ENCODE measurements around the gene PRKN. TPM values are rescaled to one million over a fixed set of nuclear protein-coding genes. Genes with fewer than 3 reads are reported as not detected.

The PRKN gene
- total RNA-seq, 4 donors from 2014 or later, result 5.5 to 17.9 (median 6.8) TPM

DNA sequence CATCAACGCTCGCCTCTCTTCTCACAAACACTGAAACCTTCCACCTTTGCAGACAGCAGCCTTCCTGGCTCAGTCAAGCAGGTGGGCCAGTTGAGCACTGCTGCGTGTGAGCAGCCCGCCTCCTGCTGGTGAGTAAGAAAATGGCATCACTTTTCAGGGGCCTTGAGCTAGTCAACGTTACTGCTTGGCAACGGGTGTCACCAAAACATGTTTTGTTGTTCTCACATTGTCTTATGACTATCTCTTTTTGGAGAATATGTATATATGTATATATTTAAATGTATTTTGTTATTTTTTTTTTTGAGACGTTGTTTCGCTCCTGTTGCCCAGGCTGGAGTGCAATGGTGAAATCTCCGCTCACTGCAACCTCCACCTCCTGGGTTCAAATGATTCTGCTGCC, 1356.7 kb downstream of the PRKN start:
- H3K36me3 ChIP-seq, result no peaks in the 10 kb centered on the region
- DNase-seq (ENCODE audit: low spot score in 2 of 2), result peak in 1 of 2 donors; percentile 25
- no peak overlapping the region for H3K27ac ChIP-seq
- TF ChIP-seq CTCF (IDR thresholded peaks at IDR 0.05) (peak; percentile 79 to 83 (median 80)), POLR2A (IDR thresholded peaks at IDR 0.05) (no peak), EP300 (IDR thresholded peaks at IDR 0.05) (peak in 1 of 2 donors; percentile 10)
- 32 to 34% methylated on average over 9 of the region's 9 CpGs for WGBS, 2 donors
- H3K27me3 ChIP-seq, result no peaks in the 10 kb centered on the region
- peaks cover 0 to 9% (median 0%) of the 10 kb centered on the region in 4 donors for H3K4me1 ChIP-seq
- no peaks in the 10 kb centered on the region for H3K9me3 ChIP-seq
- no peak overlapping the region for H3K4me3 ChIP-seq

- 78 to 84% methylated on average over 13 of the region's 13 CpGs for WGBS, 2 donors
- Histone ChIP-seq H3K9me3 (no peaks in the 10 kb centered on the region), H3K4me1 (peaks cover 0 to 6% (median 0%) of the 10 kb centered on the region in 4 donors)
Observed at GRCh38 chr6:161369339-161369738, 1358.2 kb downstream of the PRKN start.

GRCh38 chr6:161368514-161368913, 1359.1 kb downstream of the PRKN start:
- TF ChIP-seq EP300 (IDR thresholded peaks at IDR 0.05) (no peak), POLR2A (IDR thresholded peaks at IDR 0.05) (no peak), CTCF (IDR thresholded peaks at IDR 0.05) (no peak)
- H3K27me3 ChIP-seq, result no peaks in the 10 kb centered on the region
- H3K4me3 ChIP-seq, result no peak overlapping the region
- H3K4me1 ChIP-seq, result peaks cover 0 to 2% (median 0%) of the 10 kb centered on the region in 4 donors
- H3K36me3 ChIP-seq, result no peaks in the 10 kb centered on the region
- H3K27ac ChIP-seq, result no peak overlapping the region
- no peak for DNase-seq (ENCODE audit: low spot score in 2 of 2)
- WGBS, 2 donors, result 89 to 98% methylated on average over 7 of the region's 7 CpGs
- H3K9me3 ChIP-seq, result peaks cover 0 to 7% (median 1%) of the 10 kb centered on the region in 4 donors

More at GRCh38 chr6:161369339-161369738, 1358.2 kb downstream of the PRKN start:
- no peaks in the 10 kb centered on the region for H3K36me3 ChIP-seq
- no peak overlapping the region for H3K27ac ChIP-seq
- no peaks in the 10 kb centered on the region for H3K27me3 ChIP-seq
- TF ChIP-seq EP300 (IDR thresholded peaks at IDR 0.05), result no peak
- TF ChIP-seq POLR2A (IDR thresholded peaks at IDR 0.05), result no peak
- no peak for TF ChIP-seq CTCF (IDR thresholded peaks at IDR 0.05)
- H3K4me3 ChIP-seq, result no peak overlapping the region
- no peak for DNase-seq (ENCODE audit: low spot score in 2 of 2)

GRCh38 chr6:161367472-161367871, 1360.1 kb downstream of the PRKN start:
- H3K27ac ChIP-seq, result no peak overlapping the region
- H3K9me3 ChIP-seq, result peaks cover 0 to 16% (median 4%) of the 10 kb centered on the region in 4 donors
- TF ChIP-seq POLR2A (IDR thresholded peaks at IDR 0.05) (no peak), CTCF (IDR thresholded peaks at IDR 0.05) (no peak), EP300 (IDR thresholded peaks at IDR 0.05) (no peak)
- no peak for DNase-seq (ENCODE audit: low spot score in 2 of 2)
- H3K4me3 ChIP-seq, result no peak overlapping the region
- no peaks in the 10 kb centered on the region for H3K36me3 ChIP-seq
- WGBS, 2 donors, result 48 to 60% methylated on average over 7 to 12 of the region's 12 CpGs
- no peaks in the 10 kb centered on the region for H3K4me1 ChIP-seq
- H3K27me3 ChIP-seq, result no peaks in the 10 kb centered on the region

- H3K9me3 ChIP-seq, result peaks cover 0 to 18% (median 4%) of the 10 kb centered on the region in 4 donors
- 89 to 94% methylated on average over 11 of the region's 11 CpGs for WGBS, 2 donors
- TF ChIP-seq POLR2A (IDR thresholded peaks at IDR 0.05) (no peak), EP300 (IDR thresholded peaks at IDR 0.05) (no peak), CTCF (IDR thresholded peaks at IDR 0.05) (no peak)
Observed at GRCh38 chr6:161366301-161366923, 1361.2 kb downstream of the PRKN start.

More at GRCh38 chr6:161366301-161366923, 1361.2 kb downstream of the PRKN start:
- no peak overlapping the region for H3K27ac ChIP-seq
- no peaks in the 10 kb centered on the region for H3K36me3 ChIP-seq
- DNase-seq (ENCODE audit: low spot score in 2 of 2), result no peak
- no peaks in the 10 kb centered on the region for H3K4me1 ChIP-seq
- no peak overlapping the region for H3K4me3 ChIP-seq
- H3K27me3 ChIP-seq, result no peaks in the 10 kb centered on the region

Data from tibial nerve (tissue), 4 donors.